ENCODE data around the gene NRSN2.

GRCh38 chr20:298776-299391 is 48.0 kb upstream of the NRSN2 start:
- TF ChIP-seq GATA2 (IDR thresholded peaks at IDR 0.05; ENCODE audit: insufficient read depth, insufficient read length, low read depth, low read length) (no peak), EZH2 (IDR thresholded peaks at IDR 0.05; ENCODE audit: borderline replicate concordance, low read depth, low read length, severe bottlenecking) (no peak), CTCF (IDR thresholded peaks at IDR 0.05; ENCODE audit: extremely low read depth in 1 of 2, insufficient read depth in 1 of 2, low read depth in 1 of 2, low read length in 2 of 2) (no peak), POLR2A (IDR thresholded peaks at IDR 0.05; ENCODE audit: low read depth, low read length) (no peak), POLR2AphosphoS5 (IDR thresholded peaks at IDR 0.05; ENCODE audit: insufficient read depth, low read depth, low read length) (no peak)
